IPS-18c (cell line): ENCODE data around the gene DAB1.

ENCODE experiments used
- H3K4me3 ChIP-seq: 2 replicates; pipeline ENCODE4 v1.7.0; 2013; ENCODE audit warnings: low read depth, mild to moderate bottlenecking, low read length, moderate library complexity; ENCODE audit not compliant: insufficient read depth
- H3K9me3 ChIP-seq: one replicate; pipeline ENCODE4 v1.6.1; 2013; ENCODE audit warnings: mild to moderate bottlenecking, low read length, moderate library complexity; ENCODE audit not compliant: control insufficient read depth, insufficient read depth

The DAB1 gene

DNA sequence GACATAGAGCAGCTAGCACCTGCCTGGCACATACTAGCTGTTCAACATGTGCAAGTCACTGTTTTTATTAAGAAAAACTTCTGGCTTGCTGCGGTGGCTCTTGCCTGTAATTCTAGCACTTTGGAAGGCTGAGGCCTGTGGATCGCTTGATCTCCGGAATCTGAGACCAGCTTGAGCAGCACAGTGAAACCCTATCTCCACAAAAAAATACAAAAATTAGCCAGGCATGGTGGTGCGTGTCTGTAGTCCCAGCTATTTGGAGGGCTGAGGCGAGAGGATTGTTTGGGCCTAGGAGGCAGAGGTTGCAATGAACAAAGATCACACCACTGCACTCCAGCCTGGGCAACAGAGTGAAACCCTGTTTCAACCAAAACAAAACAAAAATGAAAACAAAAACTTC lies 430.4 kb downstream of the DAB1 start:
- no peaks in the 10 kb centered on the region for H3K9me3 ChIP-seq
- no peak overlapping the region for H3K4me3 ChIP-seq

DNA sequence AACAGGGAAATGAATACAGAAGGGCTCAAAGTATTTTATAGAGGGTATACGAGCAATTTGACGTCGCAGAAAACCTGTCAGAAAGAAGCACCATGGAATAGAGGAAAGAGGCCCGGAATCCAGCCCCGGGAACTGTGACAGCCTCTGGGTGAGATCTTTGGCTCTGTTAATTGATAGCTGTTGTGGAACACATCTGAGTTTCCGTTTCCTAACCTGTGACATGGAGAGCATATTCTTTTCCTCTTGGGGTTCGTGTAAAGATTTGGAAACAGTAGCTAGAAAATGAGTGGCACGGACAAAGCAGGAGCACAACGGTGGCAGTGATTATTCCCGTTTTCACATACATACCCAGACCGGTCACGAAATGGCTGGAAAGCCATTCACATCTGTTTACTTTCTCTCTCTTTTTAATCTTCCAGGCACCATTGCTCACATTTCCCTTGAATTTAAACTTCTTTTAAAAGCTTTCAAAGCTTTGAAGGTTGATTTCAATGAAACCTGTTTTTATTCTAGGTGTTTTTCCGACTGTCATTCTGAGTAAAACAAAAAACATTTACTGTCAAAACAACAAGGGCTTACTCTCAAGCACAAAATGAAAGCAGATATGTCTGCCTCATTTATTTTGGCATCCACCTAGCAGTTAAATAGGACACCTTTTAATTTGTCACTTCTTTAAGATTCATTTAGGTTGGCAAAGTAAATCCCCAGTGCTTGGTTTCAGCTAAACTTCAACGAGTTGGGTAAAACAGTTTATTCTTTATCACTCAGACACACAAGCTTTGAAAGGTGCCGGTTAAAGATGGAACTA lies 431.3 kb downstream of the DAB1 start:
- Histone ChIP-seq H3K9me3 (no peaks in the 10 kb centered on the region), H3K4me3 (no peak overlapping the region)

DNA sequence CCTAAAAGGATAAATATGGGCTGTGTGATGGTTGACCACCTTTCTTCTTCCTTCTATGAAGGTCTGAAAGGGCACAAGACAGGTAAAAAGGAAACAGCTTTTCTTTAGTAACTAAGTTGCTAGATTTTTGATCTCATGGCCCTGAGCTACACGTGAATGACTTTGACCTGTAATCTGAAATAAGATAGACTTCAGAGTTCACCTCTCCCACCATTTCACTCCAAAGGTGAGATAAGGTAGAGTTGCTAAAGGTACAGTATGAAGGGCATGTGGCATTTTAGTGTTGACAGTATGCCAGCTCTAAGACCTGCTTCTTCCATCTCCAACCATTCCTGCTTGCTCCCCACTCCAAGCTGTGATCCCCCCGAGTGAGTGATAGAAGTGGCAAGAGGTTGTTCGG lies 432.3 kb downstream of the DAB1 start:
- H3K4me3 ChIP-seq, result no peak overlapping the region

DNA sequence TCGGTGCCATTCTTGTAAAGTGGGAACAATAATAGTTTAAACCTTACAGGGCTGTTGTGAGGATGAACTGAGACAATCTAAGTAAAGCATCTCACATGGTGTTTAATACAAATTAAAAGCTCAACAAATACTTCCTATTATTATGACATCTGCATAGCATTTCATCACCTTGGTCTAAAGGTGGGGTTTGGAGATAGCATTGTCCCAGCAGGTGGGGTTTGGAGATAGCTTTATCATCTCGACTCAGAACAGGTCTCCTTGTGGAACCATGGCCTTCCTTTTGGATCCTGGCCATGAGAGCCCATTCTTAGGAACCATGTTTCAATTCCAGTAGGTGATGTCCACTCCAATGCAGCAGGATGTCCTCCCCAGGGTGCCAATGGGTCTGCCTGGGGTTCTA lies 437.5 kb downstream of the DAB1 start:
- no peaks in the 10 kb centered on the region for H3K9me3 ChIP-seq
- no peak overlapping the region for H3K4me3 ChIP-seq

More for the DNA sequence above, 432.3 kb downstream of the DAB1 start:
- H3K9me3 ChIP-seq, result no peaks in the 10 kb centered on the region

DNA sequence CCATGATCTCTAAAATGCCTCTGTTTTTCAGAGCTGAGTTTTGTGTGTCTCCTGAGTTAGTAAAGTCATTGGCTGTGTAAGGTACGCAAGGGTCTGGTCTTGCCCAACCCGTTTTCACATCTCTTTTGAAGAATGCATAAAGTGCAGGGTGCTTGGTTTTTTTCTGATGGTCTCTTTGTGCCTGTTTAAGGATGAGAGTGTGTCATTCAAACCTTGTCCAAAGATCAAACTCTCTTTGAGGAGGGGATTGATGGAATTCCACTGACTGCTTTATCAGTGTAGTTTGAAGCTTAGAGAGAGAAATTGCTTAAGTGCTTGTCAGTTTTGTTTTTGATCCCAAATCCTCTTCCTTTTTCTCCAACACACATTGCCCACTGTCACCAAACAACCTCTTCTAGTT lies 438.0 kb downstream of the DAB1 start:
- no peaks in the 10 kb centered on the region for H3K9me3 ChIP-seq
- no peak overlapping the region for H3K4me3 ChIP-seq

DNA sequence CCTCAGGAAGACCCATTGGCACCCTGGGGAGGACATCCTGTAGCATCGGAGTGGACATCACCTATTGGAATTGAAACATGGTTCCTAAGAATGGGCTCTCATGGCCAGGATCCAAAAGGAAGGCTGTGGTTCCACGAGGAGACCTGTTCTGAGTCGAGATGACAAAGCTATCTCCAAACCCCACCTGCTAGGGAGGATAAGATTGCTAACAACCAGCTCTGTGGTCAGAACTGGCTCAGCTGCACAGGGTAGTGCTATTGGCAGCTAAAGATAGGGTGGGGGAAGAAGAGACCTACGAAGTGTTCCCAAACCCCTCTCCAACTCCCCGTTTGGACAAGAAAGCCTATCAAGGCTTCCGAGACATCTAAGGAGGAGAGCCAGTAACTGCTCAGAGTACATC lies 440.4 kb downstream of the DAB1 start:
- Histone ChIP-seq H3K9me3 (no peaks in the 10 kb centered on the region), H3K4me3 (no peak overlapping the region)

DNA sequence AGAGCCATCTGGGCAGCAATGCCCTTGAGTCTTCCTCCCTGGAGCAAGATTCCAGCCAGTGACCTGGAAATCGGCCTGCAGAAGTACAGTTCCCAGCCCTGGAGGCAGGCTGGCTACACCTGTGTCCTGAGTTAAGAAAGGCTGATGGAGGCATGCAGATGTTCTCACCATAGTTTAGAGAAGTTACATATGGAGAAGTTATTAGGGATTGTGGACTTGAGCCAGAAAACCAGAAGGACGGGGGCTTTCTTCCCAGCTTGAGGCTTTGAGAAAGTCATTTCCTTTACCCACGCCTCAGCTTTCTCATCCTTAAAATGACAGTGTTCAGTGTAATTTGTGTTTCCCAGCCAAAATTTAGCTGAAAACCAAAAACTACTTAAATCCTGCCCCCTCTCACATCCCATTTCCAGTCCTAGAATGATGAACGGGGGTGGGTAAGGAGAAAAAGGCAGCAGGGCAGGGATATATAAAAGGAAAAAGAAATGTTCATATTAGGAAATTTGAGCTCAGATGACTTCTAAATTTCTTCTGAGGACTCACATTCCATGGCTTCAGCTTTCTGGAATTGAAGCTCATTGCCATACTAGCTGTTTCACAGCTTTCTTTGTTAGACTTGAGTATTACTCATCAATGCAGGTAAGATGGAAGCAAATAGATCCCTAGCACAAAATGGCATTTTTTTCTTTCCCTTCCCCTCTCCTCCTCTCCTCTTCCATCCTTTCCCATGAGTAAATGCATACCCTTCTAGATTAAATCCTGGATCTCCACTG lies 443.7 kb downstream of the DAB1 start:
- Histone ChIP-seq H3K9me3 (no peaks in the 10 kb centered on the region), H3K4me3 (no peak overlapping the region)

DNA sequence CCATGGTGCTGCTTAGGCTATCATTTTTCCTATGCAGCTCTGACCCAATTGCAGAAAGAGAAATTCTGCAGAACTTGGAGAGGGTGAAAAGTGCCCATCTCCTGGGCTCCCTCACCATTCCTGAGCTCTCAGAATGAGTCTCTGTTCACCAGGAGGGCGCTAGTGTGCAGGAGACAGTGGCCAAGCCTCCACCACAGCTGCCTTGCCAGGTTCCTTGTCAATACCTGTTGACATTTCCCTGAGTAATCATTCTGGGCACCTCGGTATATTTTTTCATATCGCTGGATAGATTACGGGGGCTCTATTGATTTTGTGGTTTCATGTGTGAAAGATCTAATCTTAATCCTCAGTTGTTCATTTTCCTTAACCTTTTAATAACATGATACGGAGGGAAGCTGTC lies 445.0 kb downstream of the DAB1 start:
- Histone ChIP-seq H3K4me3 (no peak overlapping the region), H3K9me3 (no peaks in the 10 kb centered on the region)

DNA sequence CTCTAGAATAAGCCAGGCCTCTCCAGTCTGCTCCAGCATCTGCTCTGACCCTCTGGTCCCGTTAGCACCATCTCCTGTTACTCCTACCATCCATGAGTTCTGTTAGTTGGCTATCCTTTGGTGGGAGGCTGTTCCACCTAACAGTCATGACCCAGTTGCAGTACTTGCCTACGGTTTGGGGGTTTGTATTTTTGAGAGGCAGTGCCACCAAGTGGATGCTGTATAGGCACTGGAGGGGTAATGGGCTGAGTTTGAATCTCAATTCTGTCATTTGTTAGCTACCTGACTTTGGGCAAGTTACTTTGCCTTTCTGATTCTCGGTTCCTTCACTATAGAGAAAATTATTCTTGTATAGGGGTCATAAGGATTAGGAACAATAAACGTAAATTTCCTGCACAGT lies 445.9 kb downstream of the DAB1 start:
- Histone ChIP-seq H3K4me3 (no peak overlapping the region), H3K9me3 (no peaks in the 10 kb centered on the region)

DNA sequence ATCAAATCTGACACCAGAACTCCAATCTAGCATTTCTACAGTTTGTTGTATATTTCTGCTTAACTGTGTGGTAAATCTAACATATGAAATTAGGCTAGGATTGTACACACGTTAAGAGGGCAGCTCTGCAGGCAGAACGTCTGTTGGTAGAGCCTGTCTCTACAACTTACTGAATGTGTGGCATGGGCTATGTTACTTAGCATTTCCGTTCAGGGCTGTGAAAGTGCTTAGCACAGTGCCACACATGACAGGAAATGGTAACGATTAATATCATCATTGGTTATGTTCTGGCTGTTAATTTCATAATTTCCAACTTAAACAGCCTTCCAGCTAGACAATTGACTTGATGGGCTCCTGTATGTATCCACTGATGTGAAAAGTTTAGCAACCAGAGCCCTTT lies 448.4 kb downstream of the DAB1 start:
- no peaks in the 10 kb centered on the region for H3K9me3 ChIP-seq
- no peak overlapping the region for H3K4me3 ChIP-seq

DNA sequence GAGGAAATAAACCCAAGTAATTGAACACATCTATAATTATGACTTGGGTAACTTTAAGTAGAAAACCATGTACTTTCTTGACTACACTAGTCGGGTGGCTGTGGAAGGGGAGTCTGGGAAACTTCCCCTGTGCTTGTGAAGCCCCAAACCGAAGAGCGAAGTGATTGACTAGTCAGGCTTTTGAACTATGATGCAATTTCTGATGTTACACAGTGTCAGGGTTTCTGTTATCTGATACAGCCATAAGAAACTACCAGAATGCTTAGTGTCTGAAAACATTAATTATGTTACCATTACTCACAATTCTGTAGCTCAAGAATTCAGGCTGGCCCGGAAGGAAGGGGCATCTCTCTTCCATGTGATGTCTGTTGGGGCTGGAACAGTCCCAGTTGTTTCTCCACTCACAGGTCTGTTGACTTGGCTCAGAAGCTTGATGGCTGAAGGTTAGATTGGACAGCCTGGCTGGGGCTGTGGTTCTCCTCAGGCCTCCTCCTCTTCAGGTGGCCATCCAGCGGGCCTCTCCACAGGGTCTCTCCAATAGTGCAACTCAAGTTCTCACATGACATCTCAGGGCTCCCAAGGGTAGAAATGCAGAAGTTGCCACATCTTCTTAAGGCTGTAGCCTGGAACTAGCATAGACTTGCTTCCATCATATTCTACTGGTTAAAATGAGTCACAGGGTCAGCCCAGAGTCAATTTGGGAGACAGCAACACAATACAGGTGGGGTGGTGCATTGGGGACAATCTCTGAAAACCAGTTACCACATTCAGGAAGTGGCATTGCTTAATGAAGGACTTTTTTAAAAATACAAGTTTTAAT lies 449.7 kb downstream of the DAB1 start:
- H3K4me3 ChIP-seq, result no peak overlapping the region
- H3K9me3 ChIP-seq, result no peaks in the 10 kb centered on the region

DNA sequence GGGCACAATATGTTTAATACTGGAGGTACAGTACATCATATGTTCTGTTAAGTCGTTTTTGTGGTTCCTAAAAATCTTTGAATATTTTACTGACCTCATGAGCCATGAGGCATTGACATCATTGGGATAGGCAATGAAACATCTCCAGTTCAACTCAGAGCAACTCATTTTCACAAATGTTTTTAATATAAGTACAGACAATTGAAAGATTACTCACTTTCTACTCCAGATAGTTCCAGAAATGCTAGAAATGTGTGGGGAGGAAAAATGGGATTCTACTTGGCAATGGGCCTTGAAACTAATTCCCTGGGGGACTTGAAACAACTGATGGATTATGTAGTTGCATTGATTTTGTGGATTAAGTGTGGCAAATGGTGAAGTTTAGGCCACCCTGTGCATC lies 450.9 kb downstream of the DAB1 start:
- Histone ChIP-seq H3K4me3 (no peak overlapping the region), H3K9me3 (no peaks in the 10 kb centered on the region)

DNA sequence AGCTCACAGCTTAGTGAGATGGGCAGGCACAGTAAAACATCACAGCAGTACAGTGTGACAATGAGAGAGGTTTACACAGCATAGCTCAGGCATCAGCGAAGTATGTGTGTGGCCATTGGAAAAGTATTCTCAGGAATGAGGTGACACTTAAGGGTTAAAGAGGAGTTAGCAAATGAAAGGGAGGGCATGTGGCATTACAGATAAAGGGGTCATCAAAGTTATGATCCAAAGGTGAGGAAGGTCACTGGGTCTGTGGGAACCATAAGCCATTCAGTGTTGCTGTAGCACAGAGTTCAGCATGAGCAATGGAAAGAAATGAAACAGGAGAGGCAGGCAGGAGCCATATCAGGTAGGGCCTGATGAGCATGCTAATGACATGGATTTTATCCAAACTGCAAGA lies 453.6 kb downstream of the DAB1 start:
- no peak overlapping the region for H3K4me3 ChIP-seq
- no peaks in the 10 kb centered on the region for H3K9me3 ChIP-seq

DNA sequence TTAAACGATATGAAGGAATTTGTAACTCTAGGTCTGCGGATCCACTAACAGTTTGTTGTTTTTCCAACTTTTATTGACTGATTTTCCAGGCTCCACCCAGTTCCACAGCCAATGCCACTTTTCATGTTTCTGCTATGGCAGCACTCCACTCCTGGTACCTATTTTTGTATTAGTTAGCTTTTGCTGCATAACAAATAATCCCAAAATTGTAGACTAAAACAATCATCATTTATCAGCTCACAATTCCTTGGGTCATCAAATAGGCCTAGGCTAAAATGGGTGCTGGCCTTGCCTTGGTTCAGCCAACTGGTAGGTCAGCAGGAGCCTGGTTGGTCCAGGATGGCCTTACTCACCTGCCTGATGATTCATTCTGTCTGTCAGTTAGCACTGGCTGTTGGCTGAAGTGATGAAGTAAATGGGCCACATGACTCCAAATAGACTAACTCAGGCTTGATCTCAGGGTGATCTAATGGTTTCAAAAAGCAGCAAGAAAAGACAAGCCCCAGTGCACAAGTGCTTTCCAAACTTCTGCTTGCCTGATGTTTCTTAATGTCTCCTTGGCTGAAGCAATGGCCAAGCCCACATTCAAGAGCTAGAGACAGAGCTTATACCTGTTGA lies 454.9 kb downstream of the DAB1 start:
- Histone ChIP-seq H3K4me3 (no peak overlapping the region), H3K9me3 (no peaks in the 10 kb centered on the region)

DNA sequence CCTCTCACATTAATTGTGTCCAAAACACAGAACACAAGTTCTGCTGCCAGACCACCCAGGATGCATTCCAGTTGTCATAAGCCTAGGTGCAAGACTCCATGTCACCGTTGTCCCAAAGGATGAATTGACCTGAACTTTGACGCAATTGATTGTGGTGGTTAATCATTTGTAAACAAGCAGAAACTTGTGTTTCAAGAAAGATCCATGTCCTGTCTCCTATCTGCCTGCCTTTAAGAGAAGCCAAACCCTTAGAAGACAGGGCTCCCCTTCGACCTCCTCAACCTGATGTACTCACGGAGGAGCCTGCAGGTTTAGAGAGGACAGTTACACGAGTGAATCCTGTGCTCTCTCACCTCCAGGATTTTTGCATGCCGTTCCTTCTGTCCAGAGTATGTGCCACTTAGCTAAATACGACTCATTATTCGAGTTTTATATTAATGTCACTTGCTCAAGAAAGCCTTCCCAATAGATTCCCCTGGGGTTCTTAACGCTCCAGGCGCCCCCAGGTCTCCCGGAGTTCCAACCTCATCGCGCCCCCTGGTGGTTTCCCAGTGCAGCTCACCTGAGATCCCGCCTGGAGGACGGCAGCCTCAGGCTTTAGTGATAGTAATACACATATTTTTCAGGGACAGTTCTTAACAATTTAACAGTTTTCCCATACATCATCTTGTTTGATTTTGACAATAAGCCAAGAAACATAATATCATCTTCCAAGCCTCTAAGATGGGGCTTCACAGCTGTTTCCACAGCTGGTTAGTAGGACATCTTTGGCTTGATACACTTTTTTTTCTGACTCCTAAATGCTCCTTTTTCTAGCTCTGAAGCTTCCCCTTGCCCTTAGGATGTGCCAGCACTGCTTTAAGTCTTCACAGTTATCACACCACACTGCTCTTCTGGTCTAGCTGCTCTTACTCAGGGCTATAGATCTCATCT lies 455.7 kb downstream of the DAB1 start:
- Histone ChIP-seq H3K4me3 (no peak overlapping the region), H3K9me3 (no peaks in the 10 kb centered on the region)

DNA sequence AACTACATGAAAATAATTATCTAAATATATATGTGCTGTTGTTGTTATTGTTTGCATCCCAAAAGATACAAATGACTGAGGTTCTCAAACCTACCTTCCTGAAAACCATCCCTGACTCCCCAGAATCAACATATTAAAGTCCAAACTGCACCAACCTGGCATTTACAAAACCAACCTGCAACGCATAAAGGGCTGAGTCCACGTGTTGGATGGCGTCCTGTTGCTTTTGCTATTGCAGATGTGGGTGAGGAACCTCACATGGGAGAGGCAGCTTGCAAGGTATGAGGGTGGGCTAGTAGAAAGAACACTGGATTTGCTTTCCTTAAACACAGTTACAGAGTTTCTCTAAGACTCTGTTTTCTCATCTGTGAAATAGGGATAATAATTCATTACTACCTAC lies 456.5 kb downstream of the DAB1 start:
- Histone ChIP-seq H3K4me3 (no peak overlapping the region), H3K9me3 (no peaks in the 10 kb centered on the region)

DNA sequence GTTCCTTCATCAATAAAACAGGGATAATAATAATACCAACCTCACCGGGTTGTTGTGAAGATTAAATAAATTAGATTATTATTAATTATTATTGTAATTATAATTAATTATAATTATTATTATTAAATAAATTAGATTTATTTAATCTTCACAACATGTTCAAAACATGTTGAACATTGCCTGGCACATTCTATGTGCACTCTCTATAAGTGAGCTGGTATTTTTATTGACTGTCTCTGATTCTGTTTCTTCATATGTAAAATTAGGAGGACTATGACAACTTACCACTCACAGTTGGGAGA lies 457.2 kb downstream of the DAB1 start:
- Histone ChIP-seq H3K9me3 (no peaks in the 10 kb centered on the region), H3K4me3 (no peak overlapping the region)
